Stimulated activated CD8-positive, alpha-beta memory T cell treated with anti-CD3 and anti-CD28 coated beads, Interleukin-2, amount 100 ng/mL, for 48 hours (primary cell): ENCODE measurements around the gene RPGR.

Experiments used
- DNase-seq, 2 donors: peaks; one replicate each; pipeline ENCODE4 v3.0.0-alpha.2; 2020; ENCODE audit warnings: low read depth in 2 of 2

RPGR gene

GRCh38 chrX:38327775-38328081, 419 bp upstream of the RPGR start:
- DNase-seq = no peak

GRCh38 chrX:38326086-38326485, 1.2 kb downstream of the RPGR start:
- DNase-seq = no peak

- no peak for DNase-seq
Observed at GRCh38 chrX:38320819-38321218, 6.5 kb downstream of the RPGR start.

- no peak for DNase-seq
Observed at GRCh38 chrX:38318606-38319005, 8.7 kb downstream of the RPGR start.

GRCh38 chrX:38318196-38318595, 9.1 kb downstream of the RPGR start:
- no peak for DNase-seq

GRCh38 chrX:38315186-38315585, 12.1 kb downstream of the RPGR start:
- no peak for DNase-seq

GRCh38 chrX:38313190-38313589, 14.1 kb downstream of the RPGR start:
- DNase-seq = no peak

- DNase-seq = no peak
Observed at GRCh38 chrX:38312436-38312835, 14.9 kb downstream of the RPGR start.

- DNase-seq = no peak
Observed at GRCh38 chrX:38311743-38312142, 15.6 kb downstream of the RPGR start.

GRCh38 chrX:38305971-38306370, 21.3 kb downstream of the RPGR start:
- DNase-seq = no peak

GRCh38 chrX:38304010-38304409, 23.3 kb downstream of the RPGR start:
- no peak for DNase-seq

- no peak for DNase-seq
Observed at GRCh38 chrX:38293741-38294140, 33.6 kb downstream of the RPGR start.

GRCh38 chrX:38287674-38288073, 39.6 kb downstream of the RPGR start:
- no peak for DNase-seq

- no peak for DNase-seq
Observed at GRCh38 chrX:38285649-38286048, 41.7 kb downstream of the RPGR start.

GRCh38 chrX:38282049-38282448, 45.3 kb downstream of the RPGR start:
- DNase-seq = no peak

- no peak for DNase-seq
Observed at GRCh38 chrX:38279188-38279587, 48.1 kb downstream of the RPGR start.

- no peak for DNase-seq
Observed at GRCh38 chrX:38278682-38279081, 48.6 kb downstream of the RPGR start.

- no peak for DNase-seq
Observed at GRCh38 chrX:38277802-38278201, 49.5 kb downstream of the RPGR start.

- no peak for DNase-seq
Observed at GRCh38 chrX:38277136-38277535, 50.2 kb downstream of the RPGR start.

- no peak for DNase-seq
Observed at GRCh38 chrX:38276089-38276488, 51.2 kb downstream of the RPGR start.

- no peak for DNase-seq
Observed at GRCh38 chrX:38275615-38276014, 51.7 kb downstream of the RPGR start.

- DNase-seq = no peak
Observed at GRCh38 chrX:38273453-38273852, 53.9 kb downstream of the RPGR start.

GRCh38 chrX:38271154-38271716, 56.1 kb downstream of the RPGR start:
- no peak for DNase-seq

GRCh38 chrX:38268011-38268410, 59.3 kb downstream of the RPGR start:
- DNase-seq = no peak
